ENCODE measurements around the gene SMYD3.

Gene SMYD3

GRCh38 chr1:245876586-245876985 is 630.5 kb downstream of the SMYD3 start:
- no peaks in the 10 kb centered on the region for H3K9me2 ChIP-seq (replicated peaks; ENCODE audit: control insufficient read depth, low read length)
- H3K4me3 ChIP-seq (ENCODE audit: low read length): no peak overlapping the region
- H3K4me2 ChIP-seq (ENCODE audit: low read length): no peak overlapping the region
- H3K36me3 ChIP-seq (ENCODE audit: control insufficient read depth, low read length): no peaks in the 10 kb centered on the region
- no peaks in the 10 kb centered on the region for H3F3A ChIP-seq (ENCODE audit: control insufficient read depth, insufficient read depth)
- H3K79me2 ChIP-seq (ENCODE audit: control insufficient read depth, low read length): no peaks in the 10 kb centered on the region
- no peaks in the 10 kb centered on the region for H3K4me1 ChIP-seq (ENCODE audit: control insufficient read depth, low read length)
- H3K9me3 ChIP-seq (ENCODE audit: control insufficient read depth, insufficient read depth, low read length): no peaks in the 10 kb centered on the region
- no peak overlapping the region for H3K27ac ChIP-seq (ENCODE audit: low read depth, low read length)
- H3K27me3 ChIP-seq (ENCODE audit: control insufficient read depth, low read length): no peaks in the 10 kb centered on the region
- no peaks in the 10 kb centered on the region for H4K20me1 ChIP-seq (ENCODE audit: control insufficient read depth, insufficient read depth, low read depth, low read length)
- TF ChIP-seq EZH2phosphoT487 (IDR thresholded peaks at IDR 0.05; ENCODE audit: borderline replicate concordance, low read length): no peak
- no peak for TF ChIP-seq CTCF (IDR thresholded peaks at IDR 0.05; ENCODE audit: low read depth, low read length, poor library complexity, severe bottlenecking)

- no peaks in the 10 kb centered on the region for H3K4me1 ChIP-seq (ENCODE audit: control insufficient read depth, low read length)
- H3K9me3 ChIP-seq (ENCODE audit: control insufficient read depth, insufficient read depth, low read length): no peaks in the 10 kb centered on the region
- no peaks in the 10 kb centered on the region for H3K79me2 ChIP-seq (ENCODE audit: control insufficient read depth, low read length)
- no peak overlapping the region for H3K27ac ChIP-seq (ENCODE audit: low read depth, low read length)
- H3F3A ChIP-seq (ENCODE audit: control insufficient read depth, insufficient read depth): no peaks in the 10 kb centered on the region
- no peak overlapping the region for H3K4me2 ChIP-seq (ENCODE audit: low read length)
- H4K20me1 ChIP-seq (ENCODE audit: control insufficient read depth, insufficient read depth, low read depth, low read length): no peaks in the 10 kb centered on the region
- H3K4me3 ChIP-seq (ENCODE audit: low read length): no peak overlapping the region
- no peaks in the 10 kb centered on the region for H3K27me3 ChIP-seq (ENCODE audit: control insufficient read depth, low read length)
- no peaks in the 10 kb centered on the region for H3K9me2 ChIP-seq (replicated peaks; ENCODE audit: control insufficient read depth, low read length)
- TF ChIP-seq CTCF (IDR thresholded peaks at IDR 0.05; ENCODE audit: low read depth, low read length, poor library complexity, severe bottlenecking) (no peak), EZH2phosphoT487 (IDR thresholded peaks at IDR 0.05; ENCODE audit: borderline replicate concordance, low read length) (no peak)
- H3K36me3 ChIP-seq (ENCODE audit: control insufficient read depth, low read length): no peaks in the 10 kb centered on the region
Measured at GRCh38 chr1:245875581-245876261, 631.4 kb downstream of the SMYD3 start.

GRCh38 chr1:245874942-245875580 is 632.0 kb downstream of the SMYD3 start:
- no peaks in the 10 kb centered on the region for H3K36me3 ChIP-seq (ENCODE audit: control insufficient read depth, low read length)
- no peak overlapping the region for H3K4me3 ChIP-seq (ENCODE audit: low read length)
- H4K20me1 ChIP-seq (ENCODE audit: control insufficient read depth, insufficient read depth, low read depth, low read length): no peaks in the 10 kb centered on the region
- no peaks in the 10 kb centered on the region for H3K27me3 ChIP-seq (ENCODE audit: control insufficient read depth, low read length)
- no peaks in the 10 kb centered on the region for H3K4me1 ChIP-seq (ENCODE audit: control insufficient read depth, low read length)
- TF ChIP-seq CTCF (IDR thresholded peaks at IDR 0.05; ENCODE audit: low read depth, low read length, poor library complexity, severe bottlenecking) (no peak), EZH2phosphoT487 (IDR thresholded peaks at IDR 0.05; ENCODE audit: borderline replicate concordance, low read length) (no peak)
- no peaks in the 10 kb centered on the region for H3K9me3 ChIP-seq (ENCODE audit: control insufficient read depth, insufficient read depth, low read length)
- H3K4me2 ChIP-seq (ENCODE audit: low read length): no peak overlapping the region
- H3F3A ChIP-seq (ENCODE audit: control insufficient read depth, insufficient read depth): no peaks in the 10 kb centered on the region
- H3K9me2 ChIP-seq (replicated peaks; ENCODE audit: control insufficient read depth, low read length): no peaks in the 10 kb centered on the region
- H3K27ac ChIP-seq (ENCODE audit: low read depth, low read length): no peak overlapping the region
- no peaks in the 10 kb centered on the region for H3K79me2 ChIP-seq (ENCODE audit: control insufficient read depth, low read length)

Measured in DOHH2 (cell line).